OCI-LY3 (cell line): ENCODE results near the gene INVS.
"Not testable (repeated sequence)": the region's sequence is repeated elsewhere in the genome, so short reads cannot be mapped to it uniquely, and the experiment has no call there.

Source experiments
- EZH2phosphoT487 ChIP-seq: fragments of 200-600 bp; shearing (Covaris generic); IDR thresholded peaks from 2 replicates; pipeline ENCODE4 v1.6.1; 2018; ENCODE audit warnings: antibody characterized with exemption, mixed run types, low read depth
- TF ChIP-seq, protein P1 (sequence below): fragments of 200-600, 300-600 bp; sonication (generic); IDR thresholded peaks from 2 replicates; pipeline ENCODE4 v1.5.1; 2014; ENCODE audit warnings: antibody characterized with exemption, low read length, low read depth

GRCh38 chr9:100076256-100076655 lies 22.8 kb upstream of the INVS start:
- TF ChIP-seq, protein P1, sequence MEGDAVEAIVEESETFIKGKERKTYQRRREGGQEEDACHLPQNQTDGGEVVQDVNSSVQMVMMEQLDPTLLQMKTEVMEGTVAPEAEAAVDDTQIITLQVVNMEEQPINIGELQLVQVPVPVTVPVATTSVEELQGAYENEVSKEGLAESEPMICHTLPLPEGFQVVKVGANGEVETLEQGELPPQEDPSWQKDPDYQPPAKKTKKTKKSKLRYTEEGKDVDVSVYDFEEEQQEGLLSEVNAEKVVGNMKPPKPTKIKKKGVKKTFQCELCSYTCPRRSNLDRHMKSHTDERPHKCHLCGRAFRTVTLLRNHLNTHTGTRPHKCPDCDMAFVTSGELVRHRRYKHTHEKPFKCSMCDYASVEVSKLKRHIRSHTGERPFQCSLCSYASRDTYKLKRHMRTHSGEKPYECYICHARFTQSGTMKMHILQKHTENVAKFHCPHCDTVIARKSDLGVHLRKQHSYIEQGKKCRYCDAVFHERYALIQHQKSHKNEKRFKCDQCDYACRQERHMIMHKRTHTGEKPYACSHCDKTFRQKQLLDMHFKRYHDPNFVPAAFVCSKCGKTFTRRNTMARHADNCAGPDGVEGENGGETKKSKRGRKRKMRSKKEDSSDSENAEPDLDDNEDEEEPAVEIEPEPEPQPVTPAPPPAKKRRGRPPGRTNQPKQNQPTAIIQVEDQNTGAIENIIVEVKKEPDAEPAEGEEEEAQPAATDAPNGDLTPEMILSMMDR, result not testable (repeated sequence)
- not testable (repeated sequence) for TF ChIP-seq EZH2phosphoT487
